GM12865 (cell line): Measurements from ENCODE around the gene MIA2.

Experiments
- DNase-seq: peaks from one replicate; pipeline ENCODE4 v3.0.0; 2010; ENCODE audit warnings: low read depth
- H3K4me3 ChIP-seq: 2 replicates; pipeline ENCODE4 v1.5.1; 2011; ENCODE audit warnings: mild to moderate bottlenecking, low read depth, low read length, control low read depth
- TF ChIP-seq, protein P1 (sequence below): IDR thresholded peaks from 2 replicates; pipeline ENCODE4 v1.5.1; 2011; ENCODE audit warnings: low read length, control low read depth, low read depth, inconsistent platforms; ENCODE audit not compliant: insufficient read depth; ENCODE audit errors: missing control alignments

Gene MIA2

DNA sequence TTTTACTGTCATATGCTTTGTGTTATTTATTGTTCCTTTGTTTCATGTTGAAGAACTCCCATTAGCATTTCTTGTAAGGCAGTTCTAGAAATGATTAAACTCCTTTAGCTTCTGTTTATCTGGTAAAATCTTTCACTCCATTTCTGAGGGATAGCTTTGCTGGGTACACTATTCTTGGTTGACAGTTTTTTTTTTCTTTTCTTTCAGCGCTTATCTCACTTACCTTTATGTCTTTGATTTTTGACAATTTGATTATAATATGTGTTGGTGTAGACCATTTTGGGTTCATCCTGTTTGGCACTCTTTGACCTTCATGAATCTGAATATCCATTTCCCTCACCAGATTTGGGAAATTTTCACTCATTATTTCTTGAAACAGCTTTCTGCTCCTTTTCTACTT lies 182.4 kb downstream of the MIA2 start:
- DNase-seq, result no peak
- no peak overlapping the region for H3K4me3 ChIP-seq
- TF ChIP-seq, protein P1, sequence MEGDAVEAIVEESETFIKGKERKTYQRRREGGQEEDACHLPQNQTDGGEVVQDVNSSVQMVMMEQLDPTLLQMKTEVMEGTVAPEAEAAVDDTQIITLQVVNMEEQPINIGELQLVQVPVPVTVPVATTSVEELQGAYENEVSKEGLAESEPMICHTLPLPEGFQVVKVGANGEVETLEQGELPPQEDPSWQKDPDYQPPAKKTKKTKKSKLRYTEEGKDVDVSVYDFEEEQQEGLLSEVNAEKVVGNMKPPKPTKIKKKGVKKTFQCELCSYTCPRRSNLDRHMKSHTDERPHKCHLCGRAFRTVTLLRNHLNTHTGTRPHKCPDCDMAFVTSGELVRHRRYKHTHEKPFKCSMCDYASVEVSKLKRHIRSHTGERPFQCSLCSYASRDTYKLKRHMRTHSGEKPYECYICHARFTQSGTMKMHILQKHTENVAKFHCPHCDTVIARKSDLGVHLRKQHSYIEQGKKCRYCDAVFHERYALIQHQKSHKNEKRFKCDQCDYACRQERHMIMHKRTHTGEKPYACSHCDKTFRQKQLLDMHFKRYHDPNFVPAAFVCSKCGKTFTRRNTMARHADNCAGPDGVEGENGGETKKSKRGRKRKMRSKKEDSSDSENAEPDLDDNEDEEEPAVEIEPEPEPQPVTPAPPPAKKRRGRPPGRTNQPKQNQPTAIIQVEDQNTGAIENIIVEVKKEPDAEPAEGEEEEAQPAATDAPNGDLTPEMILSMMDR, result no peak

DNA sequence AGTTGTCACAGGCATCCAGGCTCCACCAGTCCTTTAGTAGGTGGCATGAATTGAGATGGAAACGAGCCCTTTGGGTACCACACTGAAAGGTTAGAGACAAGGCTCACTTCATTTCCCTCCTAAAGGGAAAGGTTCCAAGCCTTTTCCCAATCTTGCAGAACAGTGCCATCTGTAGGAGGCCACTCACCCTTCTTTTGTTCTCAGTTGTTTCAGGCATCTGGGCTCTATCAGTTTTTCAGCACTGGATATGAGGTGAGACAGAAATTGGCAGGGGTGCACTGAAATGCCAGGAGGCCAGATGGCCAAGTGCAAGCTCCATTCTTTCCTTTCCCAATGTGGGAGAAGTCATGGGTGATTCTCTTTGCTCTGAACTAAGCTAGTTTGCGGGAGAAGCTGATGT lies 183.3 kb downstream of the MIA2 start:
- no peak overlapping the region for H3K4me3 ChIP-seq
- DNase-seq, result no peak
- TF ChIP-seq, protein P1, result no peak

DNA sequence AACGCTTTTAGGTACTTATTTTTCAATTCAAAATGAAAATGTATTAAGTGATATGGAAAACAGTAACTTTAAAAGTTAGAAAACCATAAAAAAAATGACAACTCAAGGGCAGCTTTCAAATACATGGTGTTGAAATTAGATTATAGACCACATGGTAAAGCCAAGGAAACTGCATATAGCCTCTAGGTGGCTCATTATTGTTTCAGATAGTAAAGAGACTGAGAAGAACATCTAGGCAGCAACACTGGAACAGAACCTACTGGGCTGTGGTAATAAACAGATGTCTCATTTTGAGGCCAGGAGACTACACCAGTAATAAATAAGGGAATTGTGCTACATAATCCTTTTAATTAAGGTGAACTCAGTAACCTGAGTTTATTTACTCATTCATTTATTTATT lies 185.6 kb downstream of the MIA2 start:
- no peak overlapping the region for H3K4me3 ChIP-seq
- DNase-seq, result no peak
- TF ChIP-seq, protein P1, result no peak

DNA sequence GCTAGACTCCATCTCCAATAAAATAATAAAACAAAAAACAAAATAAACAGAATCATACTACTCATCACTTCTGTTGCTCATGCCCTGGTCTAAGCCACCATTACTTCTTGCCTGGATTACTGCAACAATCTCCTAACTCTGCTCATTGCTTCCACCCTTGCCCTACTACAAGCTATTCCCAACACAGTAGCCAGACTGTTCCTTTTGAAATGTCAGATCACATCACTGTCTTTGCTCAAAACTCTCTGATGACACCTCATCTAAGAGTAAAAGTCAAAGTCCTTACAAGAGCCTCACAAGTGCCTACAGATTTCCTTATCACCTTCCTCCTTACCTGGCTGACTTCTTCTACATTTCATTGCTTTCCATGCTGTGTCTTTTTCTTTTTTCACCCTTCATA lies 188.5 kb downstream of the MIA2 start:
- TF ChIP-seq, protein P1, result no peak
- DNase-seq, result no peak
- no peak overlapping the region for H3K4me3 ChIP-seq

DNA sequence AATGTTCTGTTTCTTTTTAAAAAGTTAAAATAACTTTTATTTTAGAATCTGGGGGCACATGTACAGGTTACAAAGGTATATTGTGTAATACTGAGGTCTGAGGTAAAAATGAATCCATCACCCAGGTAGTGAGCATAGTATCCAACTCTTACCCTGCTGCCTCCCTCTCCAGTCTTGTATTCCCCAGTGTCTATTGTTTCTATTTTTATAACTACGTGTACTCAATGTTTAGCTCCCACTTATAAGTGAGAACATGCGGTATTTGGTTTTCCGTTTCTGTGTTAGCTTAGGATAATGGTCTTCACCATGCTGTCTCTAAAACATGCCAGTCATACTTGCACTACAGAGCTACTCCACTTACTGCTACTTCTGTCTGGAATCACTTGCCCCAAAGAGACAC lies 190.1 kb downstream of the MIA2 start:
- TF ChIP-seq, protein P1, result no peak
- no peak for DNase-seq
- no peak overlapping the region for H3K4me3 ChIP-seq

DNA sequence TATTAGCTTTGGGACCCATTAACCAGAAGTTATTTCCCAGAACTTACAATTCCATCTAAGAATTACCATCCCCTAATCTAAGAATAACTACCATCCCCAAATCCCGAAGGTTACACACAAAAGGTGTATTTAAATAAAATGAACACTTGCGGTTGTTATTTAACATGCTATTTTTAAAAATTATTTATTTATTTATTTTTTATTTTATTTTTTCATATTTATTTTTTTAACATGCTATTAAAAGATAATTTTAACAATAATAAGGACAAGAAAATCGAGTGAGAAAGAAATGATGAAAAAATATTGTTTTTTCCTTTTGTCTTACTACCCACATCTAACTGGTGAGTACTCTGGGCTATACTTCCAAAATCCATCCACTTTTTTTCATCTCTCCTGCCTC lies 192.2 kb downstream of the MIA2 start:
- TF ChIP-seq, protein P1, result no peak
- DNase-seq, result no peak
- no peak overlapping the region for H3K4me3 ChIP-seq

DNA sequence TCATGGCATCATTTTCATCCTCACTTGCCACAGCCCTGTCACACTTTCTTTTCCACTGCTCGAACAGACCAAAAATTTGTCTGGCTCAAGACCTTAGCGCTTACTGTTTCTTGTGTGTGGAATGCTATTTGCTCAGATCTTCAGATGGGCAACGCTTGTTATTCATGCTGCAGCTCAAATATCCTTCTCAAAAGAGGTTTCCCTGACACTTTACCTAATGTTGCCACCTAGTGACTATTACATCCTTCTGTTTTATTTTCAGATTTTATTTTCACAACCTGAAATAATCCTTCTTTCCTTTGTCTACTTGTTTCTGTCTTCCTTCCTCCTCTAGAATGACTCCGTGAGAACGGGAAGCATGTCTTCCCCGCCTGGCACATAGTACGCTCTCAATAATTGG lies 192.9 kb downstream of the MIA2 start:
- peak; percentile 35 for DNase-seq
- no peak overlapping the region for H3K4me3 ChIP-seq
- TF ChIP-seq, protein P1, result no peak
